IPS-18c (cell line): ENCODE results near the gene NUTM2F.

Experiments
- H3K4me3 ChIP-seq: 2 replicates; pipeline ENCODE4 v1.7.0; 2013; ENCODE audit warnings: low read depth, mild to moderate bottlenecking, low read length, moderate library complexity; ENCODE audit not compliant: insufficient read depth
- H3K9me3 ChIP-seq: one replicate; pipeline ENCODE4 v1.6.1; 2013; ENCODE audit warnings: mild to moderate bottlenecking, low read length, moderate library complexity; ENCODE audit not compliant: control insufficient read depth, insufficient read depth

NUTM2F gene

GRCh38 chr9:94270009-94270408, 58.4 kb downstream of the NUTM2F start:
- Histone ChIP-seq H3K4me3 (no peak overlapping the region), H3K9me3 (peaks cover 3% of the 10 kb centered on the region)

- H3K9me3 ChIP-seq: peaks cover 3% of the 10 kb centered on the region
- no peak overlapping the region for H3K4me3 ChIP-seq
These were observed 59.2 kb downstream of the NUTM2F start for GRCh38 chr9:94269264-94269663.
